ENCODE data around the gene ATE1. TPM values are rescaled to one million over a fixed set of nuclear protein-coding genes. Genes with fewer than 3 reads are reported as not detected.

ATE1 gene
- total RNA-seq, 1 donor from 2014 or later: 33.0 TPM

GRCh38 chr10:121851786-121852185, 76.0 kb downstream of the ATE1 start:
- peak overlapping the region; percentile 83 for H3K27ac Mint-ChIP-seq

GRCh38 chr10:121848082-121848481, 79.7 kb downstream of the ATE1 start:
- no peak for TF ChIP-seq CTCF (IDR thresholded peaks at IDR 0.05; ENCODE audit: unreplicated experiment)
- H3K9me3 Mint-ChIP-seq: peaks cover 20% of the 10 kb centered on the region
- no peaks in the 10 kb centered on the region for H3K27me3 Mint-ChIP-seq (ENCODE audit: low read depth)
- DNase-seq (ENCODE audit: low spot score in 2 of 2, unreplicated experiment in 2 of 2): no peak
- H3K4me1 Mint-ChIP-seq: peaks cover 12% of the 10 kb centered on the region
- H3K36me3 Mint-ChIP-seq: peaks cover 42% of the 10 kb centered on the region
- no peak overlapping the region for H3K27ac Mint-ChIP-seq
- no peak overlapping the region for H3K4me3 Mint-ChIP-seq

More at GRCh38 chr10:121851786-121852185, 76.0 kb downstream of the ATE1 start:
- peaks cover 20% of the 10 kb centered on the region for H3K9me3 Mint-ChIP-seq
- no peaks in the 10 kb centered on the region for H3K27me3 Mint-ChIP-seq (ENCODE audit: low read depth)
- DNase-seq (ENCODE audit: low spot score in 2 of 2, unreplicated experiment in 2 of 2): no peak
- peaks cover 7% of the 10 kb centered on the region for H3K4me1 Mint-ChIP-seq
- no peak for TF ChIP-seq CTCF (IDR thresholded peaks at IDR 0.05; ENCODE audit: unreplicated experiment)
- no peak overlapping the region for H3K4me3 Mint-ChIP-seq
- H3K36me3 Mint-ChIP-seq: peaks cover 42% of the 10 kb centered on the region

GRCh38 chr10:121846555-121846954, 81.3 kb downstream of the ATE1 start:
- no peak for TF ChIP-seq CTCF (IDR thresholded peaks at IDR 0.05; ENCODE audit: unreplicated experiment)
- H3K27ac Mint-ChIP-seq: no peak overlapping the region
- peaks cover 42% of the 10 kb centered on the region for H3K36me3 Mint-ChIP-seq
- H3K4me3 Mint-ChIP-seq: no peak overlapping the region
- H3K27me3 Mint-ChIP-seq (ENCODE audit: low read depth): no peaks in the 10 kb centered on the region
- no peak for DNase-seq (ENCODE audit: low spot score in 2 of 2, unreplicated experiment in 2 of 2)
- H3K4me1 Mint-ChIP-seq: peaks cover 5% of the 10 kb centered on the region
- peaks cover 20% of the 10 kb centered on the region for H3K9me3 Mint-ChIP-seq

GRCh38 chr10:121845044-121845784, 82.6 kb downstream of the ATE1 start:
- Mint-ChIP-seq H3K27me3 (ENCODE audit: low read depth) (no peaks in the 10 kb centered on the region), H3K9me3 (peaks cover 20% of the 10 kb centered on the region), H3K27ac (no peak overlapping the region), H3K36me3 (peaks cover 40% of the 10 kb centered on the region), H3K4me3 (no peak overlapping the region), H3K4me1 (peaks cover 5% of the 10 kb centered on the region)
- no peak for TF ChIP-seq CTCF (IDR thresholded peaks at IDR 0.05; ENCODE audit: unreplicated experiment)
- DNase-seq (ENCODE audit: low spot score in 2 of 2, unreplicated experiment in 2 of 2): no peak

GRCh38 chr10:121844537-121844936, 83.3 kb downstream of the ATE1 start:
- Mint-ChIP-seq H3K36me3 (peaks cover 33% of the 10 kb centered on the region), H3K4me1 (peaks cover 5% of the 10 kb centered on the region), H3K27me3 (ENCODE audit: low read depth) (no peaks in the 10 kb centered on the region), H3K4me3 (no peak overlapping the region), H3K9me3 (peaks cover 20% of the 10 kb centered on the region), H3K27ac (no peak overlapping the region)
- DNase-seq (ENCODE audit: low spot score in 2 of 2, unreplicated experiment in 2 of 2): no peak
- no peak for TF ChIP-seq CTCF (IDR thresholded peaks at IDR 0.05; ENCODE audit: unreplicated experiment)

All from mesothelial cell of epicardium (in vitro differentiated cells).